ENCODE results near the gene SIPA1L3.

Gene SIPA1L3

GRCh38 chr19:38114651-38115050 lies 207.6 kb downstream of the SIPA1L3 start:
- no peaks in the 10 kb centered on the region for H3K9me3 ChIP-seq (replicated peaks; ENCODE audit: insufficient read depth, low read length)
- no peaks in the 10 kb centered on the region for H4K20me1 ChIP-seq (ENCODE audit: insufficient read depth, low read length)
- DNase-seq = no peak
- no peaks in the 10 kb centered on the region for H3K9me2 ChIP-seq (replicated peaks; ENCODE audit: insufficient read depth, low read length)
- no peak overlapping the region for H3K27ac ChIP-seq (ENCODE audit: low read length)
- H3K4me1 ChIP-seq (ENCODE audit: low read length) = no peaks in the 10 kb centered on the region
- no peaks in the 10 kb centered on the region for H3F3A ChIP-seq (ENCODE audit: insufficient read depth, low read length)
- H3K4me3 ChIP-seq (ENCODE audit: low read length) = no peak overlapping the region
- H3K9ac ChIP-seq (ENCODE audit: low read length) = no peak overlapping the region
- no peaks in the 10 kb centered on the region for H3K79me2 ChIP-seq (ENCODE audit: low read length)
- no peaks in the 10 kb centered on the region for H3K27me3 ChIP-seq (replicated peaks; ENCODE audit: insufficient read depth, low read length)
- H2AFZ ChIP-seq (ENCODE audit: low read length) = no peak overlapping the region
- H3K36me3 ChIP-seq (replicated peaks; ENCODE audit: insufficient read depth, low read length) = no peaks in the 10 kb centered on the region
- no peak overlapping the region for H3K4me2 ChIP-seq (ENCODE audit: low read depth, low read length)
- no peak for TF ChIP-seq EZH2 (optimal IDR thresholded peaks at IDR 0.05; ENCODE audit: low read depth, low read length)
- TF ChIP-seq, protein P1, sequence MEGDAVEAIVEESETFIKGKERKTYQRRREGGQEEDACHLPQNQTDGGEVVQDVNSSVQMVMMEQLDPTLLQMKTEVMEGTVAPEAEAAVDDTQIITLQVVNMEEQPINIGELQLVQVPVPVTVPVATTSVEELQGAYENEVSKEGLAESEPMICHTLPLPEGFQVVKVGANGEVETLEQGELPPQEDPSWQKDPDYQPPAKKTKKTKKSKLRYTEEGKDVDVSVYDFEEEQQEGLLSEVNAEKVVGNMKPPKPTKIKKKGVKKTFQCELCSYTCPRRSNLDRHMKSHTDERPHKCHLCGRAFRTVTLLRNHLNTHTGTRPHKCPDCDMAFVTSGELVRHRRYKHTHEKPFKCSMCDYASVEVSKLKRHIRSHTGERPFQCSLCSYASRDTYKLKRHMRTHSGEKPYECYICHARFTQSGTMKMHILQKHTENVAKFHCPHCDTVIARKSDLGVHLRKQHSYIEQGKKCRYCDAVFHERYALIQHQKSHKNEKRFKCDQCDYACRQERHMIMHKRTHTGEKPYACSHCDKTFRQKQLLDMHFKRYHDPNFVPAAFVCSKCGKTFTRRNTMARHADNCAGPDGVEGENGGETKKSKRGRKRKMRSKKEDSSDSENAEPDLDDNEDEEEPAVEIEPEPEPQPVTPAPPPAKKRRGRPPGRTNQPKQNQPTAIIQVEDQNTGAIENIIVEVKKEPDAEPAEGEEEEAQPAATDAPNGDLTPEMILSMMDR (IDR thresholded peaks at IDR 0.05; ENCODE audit: low read length) = no peak
- TF ChIP-seq EZH2phosphoT487 (IDR thresholded peaks at IDR 0.05; ENCODE audit: low read length) = no peak

DNA sequence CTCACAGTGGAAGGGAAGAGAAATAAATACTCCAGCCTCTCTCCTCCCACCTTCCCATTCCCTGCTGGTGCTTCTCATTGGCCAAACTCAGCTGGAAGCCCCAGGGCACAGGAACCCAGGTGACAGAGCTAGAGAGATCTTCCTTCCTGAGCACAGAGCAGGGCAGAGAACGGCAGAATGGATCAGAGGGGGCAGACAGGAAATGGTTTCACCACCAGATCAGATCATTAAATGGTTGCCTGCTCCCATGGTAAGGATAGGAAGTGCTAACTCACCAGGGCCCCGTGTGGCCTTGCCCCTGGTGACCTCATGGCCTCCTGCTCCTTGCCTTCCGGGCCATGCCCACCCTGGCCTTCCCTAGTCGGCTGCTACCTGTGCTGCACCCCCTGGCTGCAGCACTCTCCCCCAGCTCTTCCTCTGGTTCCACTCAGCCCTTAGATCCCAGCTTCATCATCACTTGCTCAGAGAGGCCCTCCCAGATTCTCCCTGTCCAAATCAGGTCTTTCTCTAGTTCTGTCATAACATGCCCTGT lies 208.3 kb downstream of the SIPA1L3 start:
- H3K27ac ChIP-seq (ENCODE audit: low read length) = no peak overlapping the region
- no peaks in the 10 kb centered on the region for H3F3A ChIP-seq (ENCODE audit: insufficient read depth, low read length)
- H3K27me3 ChIP-seq (replicated peaks; ENCODE audit: insufficient read depth, low read length) = no peaks in the 10 kb centered on the region
- no peak overlapping the region for H2AFZ ChIP-seq (ENCODE audit: low read length)
- H3K4me2 ChIP-seq (ENCODE audit: low read depth, low read length) = no peak overlapping the region
- DNase-seq = no peak
- H3K9ac ChIP-seq (ENCODE audit: low read length) = no peak overlapping the region
- H3K4me1 ChIP-seq (ENCODE audit: low read length) = no peaks in the 10 kb centered on the region
- no peaks in the 10 kb centered on the region for H3K36me3 ChIP-seq (replicated peaks; ENCODE audit: insufficient read depth, low read length)
- no peaks in the 10 kb centered on the region for H4K20me1 ChIP-seq (ENCODE audit: insufficient read depth, low read length)
- no peaks in the 10 kb centered on the region for H3K79me2 ChIP-seq (ENCODE audit: low read length)
- no peak for TF ChIP-seq EZH2 (optimal IDR thresholded peaks at IDR 0.05; ENCODE audit: low read depth, low read length)
- TF ChIP-seq EZH2phosphoT487 (IDR thresholded peaks at IDR 0.05; ENCODE audit: low read length) = no peak
- TF ChIP-seq, protein P1 (IDR thresholded peaks at IDR 0.05; ENCODE audit: low read length) = no peak
- H3K9me3 ChIP-seq (replicated peaks; ENCODE audit: insufficient read depth, low read length) = no peaks in the 10 kb centered on the region
- H3K4me3 ChIP-seq (ENCODE audit: low read length) = no peak overlapping the region
- no peaks in the 10 kb centered on the region for H3K9me2 ChIP-seq (replicated peaks; ENCODE audit: insufficient read depth, low read length)

GRCh38 chr19:38118176-38118575 lies 211.2 kb downstream of the SIPA1L3 start:
- Histone ChIP-seq H3K9ac (ENCODE audit: low read length) (no peak overlapping the region), H3K9me3 (replicated peaks; ENCODE audit: insufficient read depth, low read length) (no peaks in the 10 kb centered on the region), H3K4me3 (ENCODE audit: low read length) (no peak overlapping the region), H3K36me3 (replicated peaks; ENCODE audit: insufficient read depth, low read length) (no peaks in the 10 kb centered on the region), H4K20me1 (ENCODE audit: insufficient read depth, low read length) (no peaks in the 10 kb centered on the region), H3F3A (ENCODE audit: insufficient read depth, low read length) (no peaks in the 10 kb centered on the region), H3K9me2 (replicated peaks; ENCODE audit: insufficient read depth, low read length) (no peaks in the 10 kb centered on the region), H3K4me2 (ENCODE audit: low read depth, low read length) (no peak overlapping the region), H2AFZ (ENCODE audit: low read length) (no peak overlapping the region), H3K27ac (ENCODE audit: low read length) (no peak overlapping the region), H3K27me3 (replicated peaks; ENCODE audit: insufficient read depth, low read length) (no peaks in the 10 kb centered on the region), H3K4me1 (ENCODE audit: low read length) (no peaks in the 10 kb centered on the region), H3K79me2 (ENCODE audit: low read length) (no peaks in the 10 kb centered on the region)
- TF ChIP-seq EZH2phosphoT487 (IDR thresholded peaks at IDR 0.05; ENCODE audit: low read length) = no peak
- TF ChIP-seq EZH2 (optimal IDR thresholded peaks at IDR 0.05; ENCODE audit: low read depth, low read length) = no peak
- TF ChIP-seq, protein P1 (IDR thresholded peaks at IDR 0.05; ENCODE audit: low read length) = no peak
- DNase-seq = no peak
